Neuron (in vitro differentiated cells): ENCODE results near the gene PLEKHF1.
"Not testable (repeated sequence)": the region's sequence is repeated elsewhere in the genome, so short reads cannot be mapped to it uniquely, and the experiment has no call there.

Experiments
- H2AFZ ChIP-seq: one replicate; pipeline ENCODE4 v1.6.1; 2013; ENCODE audit warnings: low read depth, mild to moderate bottlenecking, inconsistent platforms, low read length, moderate library complexity
- H3K27me3 ChIP-seq: one replicate; pipeline ENCODE4 v1.6.1; 2013; ENCODE audit warnings: low read length; ENCODE audit not compliant: insufficient read depth
- H3K36me3 ChIP-seq: one replicate; pipeline ENCODE4 v1.6.1; 2013; ENCODE audit warnings: low read length; ENCODE audit not compliant: insufficient read depth
- H3K4me1 ChIP-seq: one replicate; pipeline ENCODE4 v1.6.1; 2013; ENCODE audit warnings: low read length; ENCODE audit not compliant: insufficient read depth
- H3K4me3 ChIP-seq: 2 replicates; pipeline ENCODE4 v1.5.1; 2013; ENCODE audit warnings: mild to moderate bottlenecking, low read length, moderate library complexity
- H3K9me3 ChIP-seq: one replicate; pipeline ENCODE4 v1.6.1; 2013; ENCODE audit warnings: low read length

Gene PLEKHF1

DNA sequence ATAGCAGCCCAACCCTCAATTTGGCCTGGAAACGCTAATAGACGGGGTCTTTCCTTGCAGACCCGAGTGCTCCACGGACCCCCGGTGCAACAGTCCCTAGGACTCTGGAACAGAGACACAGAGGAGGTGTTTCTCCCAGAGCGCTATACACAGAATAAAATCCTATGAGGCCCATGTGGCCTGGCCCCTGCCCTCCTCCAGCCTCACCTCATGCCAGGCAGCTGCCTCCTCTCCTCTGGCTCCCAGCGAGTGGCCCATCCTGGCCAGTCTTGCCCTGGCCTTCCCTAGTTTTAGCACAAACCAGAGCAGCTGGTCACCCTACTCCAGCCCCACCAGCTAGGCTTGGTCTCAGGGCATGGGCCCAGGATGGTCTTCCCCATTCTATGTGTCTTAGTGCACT lies 38.9 kb upstream of the PLEKHF1 start:
- Histone ChIP-seq H3K4me1 (peaks cover 8% of the 10 kb centered on the region), H3K27me3 (no peaks in the 10 kb centered on the region), H2AFZ (no peak overlapping the region), H3K4me3 (no peak overlapping the region), H3K36me3 (no peaks in the 10 kb centered on the region), H3K9me3 (no peaks in the 10 kb centered on the region)

DNA sequence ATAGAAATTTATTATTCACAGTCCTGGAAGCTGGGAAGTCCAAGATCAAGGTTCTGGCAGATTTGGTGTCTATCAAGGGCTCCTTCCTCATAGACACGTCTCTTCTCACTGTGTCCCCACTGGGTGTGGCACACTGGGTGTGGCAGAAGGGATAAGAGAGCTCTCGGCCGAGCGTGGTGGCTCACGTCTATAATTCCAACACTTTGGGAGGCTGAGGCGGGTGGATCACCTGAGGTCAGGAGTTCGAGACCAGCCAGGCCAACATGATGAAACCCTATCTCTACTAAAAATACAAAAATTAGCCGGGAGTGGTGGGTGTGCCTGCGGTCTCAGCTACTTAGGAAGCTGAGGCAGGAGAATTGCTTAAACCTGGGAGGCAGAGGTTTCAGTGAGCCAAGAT lies 38.4 kb upstream of the PLEKHF1 start:
- H3K4me3 ChIP-seq, H2AFZ ChIP-seq, H3K27me3 ChIP-seq, H3K36me3 ChIP-seq, H3K4me1 ChIP-seq, H3K9me3 ChIP-seq: not testable (repeated sequence)

DNA sequence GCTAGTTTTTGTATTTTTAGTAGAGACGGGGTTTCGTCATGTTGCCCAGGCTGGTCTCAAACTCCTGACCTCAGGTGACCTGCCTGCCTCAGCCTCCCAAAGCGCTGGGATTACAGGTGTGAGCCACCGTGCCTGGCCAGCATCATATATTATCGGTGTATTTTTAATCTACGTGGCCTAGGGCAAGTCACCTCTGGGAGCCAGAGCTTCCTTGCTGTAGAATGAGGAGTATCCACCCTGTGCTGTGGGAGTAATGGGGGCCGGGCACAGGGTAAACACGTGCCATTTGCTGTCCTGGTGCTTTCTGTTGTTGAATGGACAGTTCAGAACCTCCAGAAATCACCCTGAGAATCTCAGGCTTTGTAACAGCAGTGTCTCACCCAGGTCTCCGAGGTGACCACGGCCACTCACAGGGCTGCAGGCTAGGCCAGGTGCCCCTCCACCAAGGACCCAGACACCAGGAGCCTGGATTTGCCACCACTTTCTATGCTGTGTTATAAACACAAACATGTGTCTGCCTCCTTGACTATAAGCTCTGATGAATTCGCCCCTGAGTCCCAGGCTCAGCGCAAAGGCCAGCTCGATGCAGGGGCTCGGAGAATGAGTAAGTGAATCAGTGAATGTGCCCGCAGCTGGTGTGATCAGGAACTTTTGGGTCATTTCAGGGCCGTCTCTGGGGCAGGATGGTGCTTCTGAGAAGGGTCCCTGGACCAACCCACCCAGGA lies 36.4 kb upstream of the PLEKHF1 start:
- Histone ChIP-seq H3K4me3 (no peak overlapping the region), H3K27me3 (no peaks in the 10 kb centered on the region), H2AFZ (no peak overlapping the region), H3K4me1 (peaks cover 8% of the 10 kb centered on the region), H3K9me3 (no peaks in the 10 kb centered on the region), H3K36me3 (no peaks in the 10 kb centered on the region)

DNA sequence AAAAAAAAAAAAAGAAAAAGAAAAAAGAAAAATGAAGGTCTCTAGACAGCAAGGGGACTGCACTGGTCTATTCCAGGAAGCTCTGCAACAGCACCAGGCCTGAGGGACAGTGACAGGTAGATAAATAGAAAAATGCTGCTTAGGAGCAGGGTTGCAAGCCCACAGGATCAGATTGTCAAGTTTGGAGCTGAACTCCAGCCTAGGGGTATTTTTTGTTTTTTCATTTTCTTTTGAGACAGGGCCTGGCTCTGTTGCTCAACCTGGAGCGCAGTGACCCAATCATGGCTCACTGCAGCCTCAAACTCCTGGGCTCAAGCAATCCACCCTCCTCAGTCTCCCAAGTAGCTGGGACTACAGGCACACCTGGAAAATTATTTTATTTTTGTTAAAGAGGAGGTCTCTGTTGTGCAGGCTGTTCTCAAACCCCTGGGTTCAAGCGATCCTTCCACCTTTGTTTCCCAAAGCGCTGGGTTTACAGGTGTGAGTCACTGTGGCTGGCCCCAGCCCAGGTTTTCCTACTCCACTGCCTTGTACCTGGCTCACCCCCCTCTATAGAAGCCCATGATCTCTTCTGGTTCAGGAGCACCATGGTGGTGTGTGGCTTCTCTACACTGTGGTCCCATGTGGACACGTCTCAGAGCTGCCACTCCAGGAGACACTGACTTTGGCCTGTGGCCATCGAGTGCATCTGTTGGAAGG lies 35.3 kb upstream of the PLEKHF1 start:
- Histone ChIP-seq H3K4me3 (no peak overlapping the region), H3K9me3 (no peaks in the 10 kb centered on the region), H3K36me3 (no peaks in the 10 kb centered on the region), H3K27me3 (no peaks in the 10 kb centered on the region), H3K4me1 (peaks cover 6% of the 10 kb centered on the region), H2AFZ (no peak overlapping the region)

DNA sequence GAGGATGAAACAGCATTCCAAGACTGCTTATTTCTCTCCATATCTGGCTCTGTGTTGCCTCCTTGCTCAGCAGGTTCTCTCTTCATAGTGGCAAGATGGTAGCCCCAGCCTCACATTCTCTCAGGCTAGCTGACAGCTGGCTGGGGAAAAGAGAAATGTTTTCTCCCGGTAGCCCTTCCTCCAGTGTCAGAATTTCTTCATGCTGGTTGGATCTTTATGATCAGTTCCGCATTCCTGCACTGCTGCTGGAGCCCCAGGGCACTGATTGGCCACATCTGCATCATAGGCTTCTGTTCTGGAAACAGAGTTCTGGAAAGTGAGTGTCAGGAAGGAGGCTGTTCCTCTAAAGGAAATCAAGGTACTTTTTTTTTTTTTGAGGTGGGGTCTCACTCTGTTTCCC lies 34.6 kb upstream of the PLEKHF1 start:
- Histone ChIP-seq H2AFZ (no peak overlapping the region), H3K9me3 (no peaks in the 10 kb centered on the region), H3K36me3 (no peaks in the 10 kb centered on the region), H3K4me3 (no peak overlapping the region), H3K4me1 (no peaks in the 10 kb centered on the region), H3K27me3 (no peaks in the 10 kb centered on the region)

DNA sequence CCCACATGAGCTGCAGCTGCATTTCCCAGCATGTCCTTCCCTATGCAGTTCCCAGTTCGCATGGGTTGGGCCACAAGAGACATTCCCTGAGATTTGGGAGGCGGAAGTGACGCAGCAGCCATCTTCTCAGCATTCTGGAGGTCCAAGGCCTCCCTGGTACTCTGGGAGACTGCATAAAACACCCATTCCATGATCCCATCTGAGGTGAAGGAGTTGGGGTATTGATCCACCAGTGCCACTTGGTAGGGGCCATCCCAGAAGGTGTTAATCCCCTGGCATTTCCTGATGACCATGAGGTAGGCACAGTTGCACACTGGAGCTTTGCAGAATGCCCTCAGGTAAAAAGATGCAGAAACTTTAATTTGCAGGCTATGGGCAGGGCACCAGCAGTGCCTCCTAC lies 33.8 kb upstream of the PLEKHF1 start:
- Histone ChIP-seq H3K36me3 (no peaks in the 10 kb centered on the region), H3K4me1 (no peaks in the 10 kb centered on the region), H3K27me3 (no peaks in the 10 kb centered on the region), H2AFZ (no peak overlapping the region), H3K4me3 (no peak overlapping the region), H3K9me3 (no peaks in the 10 kb centered on the region)

DNA sequence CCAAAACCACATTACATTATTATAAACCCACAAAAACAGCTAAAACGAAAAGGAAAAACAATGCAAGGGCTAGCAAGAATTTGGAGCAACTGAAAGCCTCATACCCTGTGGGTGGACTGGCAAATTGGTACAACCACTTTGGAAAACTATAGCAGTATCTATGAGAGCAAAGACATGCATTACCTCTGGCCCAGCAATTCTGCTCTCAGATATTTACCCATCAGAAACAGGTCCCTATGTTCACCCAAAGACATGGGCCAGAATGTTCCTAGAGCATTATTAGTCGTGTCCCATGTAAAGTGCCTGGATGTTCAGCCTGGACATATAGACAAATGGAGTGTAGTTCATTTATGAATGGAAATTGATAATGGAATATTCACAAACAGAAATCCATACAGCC lies 31.3 kb upstream of the PLEKHF1 start:
- H2AFZ ChIP-seq = no peak overlapping the region
- H3K4me1 ChIP-seq = no peaks in the 10 kb centered on the region
- H3K36me3 ChIP-seq = no peaks in the 10 kb centered on the region
- H3K9me3 ChIP-seq = no peaks in the 10 kb centered on the region
- no peaks in the 10 kb centered on the region for H3K27me3 ChIP-seq
- no peak overlapping the region for H3K4me3 ChIP-seq

DNA sequence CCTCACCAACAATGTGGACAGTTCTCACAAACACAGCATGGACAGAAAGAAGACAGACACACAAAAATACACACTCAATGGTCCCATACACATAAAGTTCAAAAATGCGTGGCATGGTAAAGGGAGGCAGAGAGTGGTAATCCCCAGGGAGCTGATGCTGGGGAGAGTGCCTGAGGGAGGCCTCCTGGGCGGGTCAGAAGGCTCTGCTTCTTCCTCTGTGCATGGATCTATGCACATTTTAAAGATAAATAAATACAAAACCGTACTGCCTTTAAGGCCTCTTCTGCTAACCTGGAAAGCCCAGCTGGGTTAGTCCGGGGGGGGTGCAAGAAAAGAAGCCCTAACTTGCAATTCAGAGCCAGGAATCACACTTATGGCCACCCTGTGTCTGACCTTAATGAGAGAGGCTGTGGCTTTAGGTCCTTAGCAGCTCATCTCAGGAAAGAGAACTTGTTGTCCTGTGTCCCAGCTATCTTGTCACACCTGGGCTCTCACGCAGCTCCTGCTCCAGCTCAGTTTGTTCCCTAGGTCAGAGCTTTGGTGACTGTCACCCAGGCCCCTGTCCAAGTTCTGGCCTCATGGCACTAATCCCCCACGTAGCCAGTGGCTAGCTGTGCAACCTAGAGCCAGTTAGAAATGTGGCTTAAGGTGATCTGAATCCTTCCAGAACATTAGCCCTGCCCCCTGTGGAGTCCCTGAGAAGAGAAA lies 30.7 kb upstream of the PLEKHF1 start:
- Histone ChIP-seq H3K36me3 (no peaks in the 10 kb centered on the region), H3K9me3 (no peaks in the 10 kb centered on the region), H2AFZ (no peak overlapping the region), H3K4me3 (no peak overlapping the region), H3K27me3 (no peaks in the 10 kb centered on the region), H3K4me1 (no peaks in the 10 kb centered on the region)

DNA sequence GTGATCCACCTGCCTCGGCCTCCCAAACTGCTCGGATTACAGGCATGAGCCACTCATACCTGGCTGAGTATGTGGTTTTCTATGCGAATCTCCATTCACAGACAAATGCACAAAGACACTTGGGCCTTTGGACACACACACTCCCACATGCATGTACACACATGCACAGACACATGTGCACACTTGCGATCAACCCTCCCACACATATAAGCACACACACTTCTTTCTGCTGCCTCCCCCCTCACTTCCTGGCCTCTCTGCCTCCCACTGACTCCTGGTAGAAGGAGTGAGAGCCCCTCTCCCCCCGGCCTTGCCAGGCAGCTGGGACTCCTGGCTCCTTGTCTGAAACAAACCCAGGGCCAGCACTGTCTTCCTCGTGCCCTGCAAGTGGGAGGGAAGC lies 29.3 kb upstream of the PLEKHF1 start:
- Histone ChIP-seq H3K4me3 (no peak overlapping the region), H3K4me1 (no peaks in the 10 kb centered on the region), H2AFZ (no peak overlapping the region), H3K27me3 (no peaks in the 10 kb centered on the region), H3K36me3 (no peaks in the 10 kb centered on the region), H3K9me3 (no peaks in the 10 kb centered on the region)

DNA sequence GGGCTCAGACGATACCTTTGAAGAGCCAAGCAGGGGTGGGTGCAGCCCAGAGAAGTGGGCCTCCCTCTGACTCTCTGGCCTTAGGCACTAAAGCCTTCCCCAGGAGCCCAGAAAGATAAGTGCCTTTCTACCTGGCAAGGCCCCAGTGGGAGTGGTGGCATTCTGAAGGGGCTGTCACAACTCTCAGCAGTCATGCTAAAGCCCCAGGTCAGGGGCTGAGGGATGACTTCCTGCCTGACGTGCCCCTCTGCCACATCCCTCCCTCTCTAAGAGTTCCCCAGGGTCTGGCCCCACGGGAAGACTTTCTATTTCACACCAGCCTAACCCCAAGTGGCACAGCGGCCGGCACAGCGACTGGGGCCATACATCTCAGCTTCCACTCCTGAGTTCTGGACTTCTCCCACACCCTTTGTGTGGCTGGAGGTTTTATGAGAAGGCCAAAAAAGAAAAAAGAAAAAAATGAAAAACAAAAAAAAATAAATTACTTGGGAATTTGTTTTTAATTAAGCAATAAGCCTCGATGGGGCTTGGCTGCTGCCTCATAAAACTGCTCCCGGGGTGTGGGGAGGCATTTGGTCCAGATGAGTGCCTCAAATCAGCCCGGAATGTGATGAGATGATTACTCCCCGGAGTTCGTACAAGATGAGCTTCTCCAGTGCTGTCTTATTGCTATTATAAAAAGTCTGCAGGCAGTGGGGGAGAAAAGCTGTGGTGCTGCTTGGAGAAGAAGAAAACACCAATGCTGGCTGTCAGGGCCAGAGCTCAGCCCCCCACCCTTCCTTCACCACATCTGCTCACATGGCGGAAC lies 28.5 kb upstream of the PLEKHF1 start:
- Histone ChIP-seq H3K9me3 (no peaks in the 10 kb centered on the region), H3K27me3 (peaks cover 2% of the 10 kb centered on the region), H3K36me3 (no peaks in the 10 kb centered on the region), H3K4me3 (no peak overlapping the region), H3K4me1 (no peaks in the 10 kb centered on the region), H2AFZ (no peak overlapping the region)

DNA sequence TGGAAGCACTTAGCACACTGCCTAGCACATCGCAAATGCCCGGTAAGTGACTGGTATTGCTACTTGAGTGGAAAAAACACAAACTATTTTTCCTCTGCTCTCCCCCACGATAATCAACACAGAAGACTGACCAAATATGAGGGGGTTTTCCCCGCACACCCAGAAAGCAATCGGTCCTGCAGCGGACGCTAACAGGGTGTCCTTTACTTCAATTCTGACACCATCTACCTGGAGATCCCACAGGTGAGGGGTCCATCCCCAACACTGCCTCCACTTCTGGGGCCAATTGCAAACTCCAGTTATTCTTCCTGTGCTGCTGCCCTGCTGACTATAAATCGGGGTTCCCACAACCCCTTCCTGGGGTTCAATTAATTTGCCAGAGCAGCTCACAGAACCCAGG lies 26.2 kb upstream of the PLEKHF1 start:
- H3K4me1 ChIP-seq = no peaks in the 10 kb centered on the region
- H3K27me3 ChIP-seq = peaks cover 5% of the 10 kb centered on the region
- no peak overlapping the region for H2AFZ ChIP-seq
- no peak overlapping the region for H3K4me3 ChIP-seq
- H3K9me3 ChIP-seq = no peaks in the 10 kb centered on the region
- no peaks in the 10 kb centered on the region for H3K36me3 ChIP-seq

DNA sequence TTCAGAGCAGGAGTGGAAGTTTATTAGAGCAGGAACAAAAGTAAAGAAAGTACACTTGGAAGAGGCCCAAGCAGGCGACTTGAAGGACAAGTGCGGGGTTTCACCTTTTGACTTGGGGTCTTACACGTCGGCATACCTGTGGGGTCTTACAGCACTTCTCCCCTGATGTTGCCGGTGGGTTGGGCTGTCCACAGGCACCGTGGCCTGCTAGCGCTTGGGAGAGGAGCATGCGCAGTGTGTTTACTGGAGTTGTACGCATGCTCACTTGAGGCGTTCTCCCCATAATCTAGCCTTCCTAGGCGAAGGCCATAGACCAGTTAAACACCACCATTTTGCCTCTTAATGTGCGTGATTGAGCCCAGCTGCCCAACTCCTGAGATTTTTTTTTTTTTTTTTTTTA lies 25.0 kb upstream of the PLEKHF1 start:
- H3K27me3 ChIP-seq = peaks cover 8% of the 10 kb centered on the region
- no peaks in the 10 kb centered on the region for H3K4me1 ChIP-seq
- H3K36me3 ChIP-seq = no peaks in the 10 kb centered on the region
- H3K4me3 ChIP-seq = no peak overlapping the region
- H2AFZ ChIP-seq = no peak overlapping the region
- H3K9me3 ChIP-seq = no peaks in the 10 kb centered on the region

DNA sequence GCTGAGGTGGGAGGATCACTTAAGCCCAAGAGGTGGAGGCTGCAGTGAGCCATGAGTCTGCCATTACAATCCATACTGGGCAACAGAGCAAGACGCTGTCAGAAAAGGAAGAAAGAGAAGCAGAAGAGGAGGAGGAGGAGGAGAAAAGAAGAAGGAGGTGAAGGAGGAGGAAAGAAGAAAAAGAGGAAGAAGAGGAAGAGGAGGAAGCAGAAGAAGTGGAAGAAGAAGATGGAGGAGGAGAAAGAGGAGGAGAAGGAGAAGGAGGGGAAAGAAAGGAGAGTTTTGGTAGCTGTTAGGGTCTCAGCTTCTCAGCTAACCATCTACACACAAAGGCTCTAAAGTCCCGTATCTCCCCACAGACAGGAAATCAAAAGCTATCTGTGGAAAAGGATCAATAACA lies 23.7 kb upstream of the PLEKHF1 start:
- H3K4me3 ChIP-seq = no peak overlapping the region
- H3K9me3 ChIP-seq = no peaks in the 10 kb centered on the region
- H3K4me1 ChIP-seq = no peaks in the 10 kb centered on the region
- peaks cover 14% of the 10 kb centered on the region for H3K27me3 ChIP-seq
- H2AFZ ChIP-seq = no peak overlapping the region
- no peaks in the 10 kb centered on the region for H3K36me3 ChIP-seq
